NCI-H1436 treated with DMSO at 0.1 percent for 48 hours (cell line): ENCODE measurements around the gene SH3RF3.

Source experiments
- DNase-seq: peaks from one replicate; lab custom pipeline; 2025; lab: John Stamatoyannopoulos, UW

The SH3RF3 gene

GRCh38 chr2:109139865-109140396 lies 10.9 kb downstream of the SH3RF3 start:
- DNase-seq: no peak

- DNase-seq: no peak
Measured at GRCh38 chr2:109141006-109141600, 12.1 kb downstream of the SH3RF3 start.

- no peak for DNase-seq
Measured at GRCh38 chr2:109141727-109142283, 12.8 kb downstream of the SH3RF3 start.

GRCh38 chr2:109142416-109143210 lies 13.6 kb downstream of the SH3RF3 start:
- DNase-seq: no peak

- DNase-seq: no peak
Measured at GRCh38 chr2:109143214-109144187, 14.5 kb downstream of the SH3RF3 start.

GRCh38 chr2:109144271-109144670 lies 15.3 kb downstream of the SH3RF3 start:
- DNase-seq: no peak

- no peak for DNase-seq
Measured at GRCh38 chr2:109144721-109145120, 15.7 kb downstream of the SH3RF3 start.

GRCh38 chr2:109145286-109145685 lies 16.3 kb downstream of the SH3RF3 start:
- DNase-seq: no peak

GRCh38 chr2:109147405-109147804 lies 18.4 kb downstream of the SH3RF3 start:
- DNase-seq: no peak

GRCh38 chr2:109148117-109148746 lies 19.2 kb downstream of the SH3RF3 start:
- no peak for DNase-seq

- DNase-seq: no peak
Measured at GRCh38 chr2:109148991-109149645, 20.1 kb downstream of the SH3RF3 start.

- DNase-seq: no peak
Measured at GRCh38 chr2:109150559-109150958, 21.6 kb downstream of the SH3RF3 start.

GRCh38 chr2:109151519-109151918 lies 22.5 kb downstream of the SH3RF3 start:
- no peak for DNase-seq

- DNase-seq: no peak
Measured at GRCh38 chr2:109153005-109153784, 24.2 kb downstream of the SH3RF3 start.

GRCh38 chr2:109153807-109154206 lies 24.8 kb downstream of the SH3RF3 start:
- DNase-seq: no peak

- DNase-seq: no peak
Measured at GRCh38 chr2:109154226-109154625, 25.2 kb downstream of the SH3RF3 start.

GRCh38 chr2:109155553-109156451 lies 26.8 kb downstream of the SH3RF3 start:
- DNase-seq: no peak

GRCh38 chr2:109157563-109158105 lies 28.6 kb downstream of the SH3RF3 start:
- DNase-seq: no peak

GRCh38 chr2:109158237-109158636 lies 29.2 kb downstream of the SH3RF3 start:
- DNase-seq: no peak
